Tibial nerve (tissue), 3 donors: Measurements from ENCODE around the gene CEP128.

Experiments used
- CTCF ChIP-seq, 5 experiments: fragments of 200-600 bp in 3 of 5; fragments of 450-650 bp in 2 of 5; sonication (generic) in 3 of 5; IDR thresholded peaks; one replicate each; pipeline ENCODE4 v1.5.1; 2016 to 2019; ENCODE audit warnings: antibody characterized with exemption in 5 of 5, mild to moderate bottlenecking in 3 of 5, moderate library complexity in 2 of 5
- POLR2A ChIP-seq, 2 donors: fragments of 450-650 bp; IDR thresholded peaks; one replicate each; pipeline ENCODE4 v1.6.1; 2017; ENCODE audit warnings: antibody characterized with exemption in 2 of 2, mild to moderate bottlenecking in 2 of 2, moderate library complexity in 2 of 2

DNA sequence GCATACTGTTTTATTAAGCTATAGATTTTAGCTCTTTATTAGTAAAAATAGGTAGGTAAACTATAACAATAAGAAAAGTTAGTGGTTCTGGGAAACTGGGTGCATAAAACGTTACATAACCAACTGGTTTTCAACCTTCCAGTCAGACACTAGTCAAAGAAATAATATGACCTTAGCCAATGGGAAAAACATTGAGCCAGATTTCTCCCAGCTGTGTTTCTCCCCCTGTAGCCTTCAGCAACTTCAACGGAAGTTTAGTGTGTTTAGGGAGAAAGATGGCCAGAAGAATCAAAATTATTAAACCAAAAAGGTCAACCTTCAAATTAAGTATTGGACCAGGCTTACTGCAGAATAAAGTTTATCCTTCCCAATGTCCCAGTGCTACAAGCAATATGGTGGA lies 446.8 kb downstream of the CEP128 start:
- TF ChIP-seq CTCF (IDR thresholded peaks at IDR 0.05) (no peak), POLR2A (IDR thresholded peaks at IDR 0.05) (no peak)
